Measurements from ENCODE around the gene RNF208.
"Not testable (repeated sequence)": the region's sequence is repeated elsewhere in the genome, so short reads cannot be mapped to it uniquely, and the experiment has no call there.

- TF ChIP-seq, protein P1, sequence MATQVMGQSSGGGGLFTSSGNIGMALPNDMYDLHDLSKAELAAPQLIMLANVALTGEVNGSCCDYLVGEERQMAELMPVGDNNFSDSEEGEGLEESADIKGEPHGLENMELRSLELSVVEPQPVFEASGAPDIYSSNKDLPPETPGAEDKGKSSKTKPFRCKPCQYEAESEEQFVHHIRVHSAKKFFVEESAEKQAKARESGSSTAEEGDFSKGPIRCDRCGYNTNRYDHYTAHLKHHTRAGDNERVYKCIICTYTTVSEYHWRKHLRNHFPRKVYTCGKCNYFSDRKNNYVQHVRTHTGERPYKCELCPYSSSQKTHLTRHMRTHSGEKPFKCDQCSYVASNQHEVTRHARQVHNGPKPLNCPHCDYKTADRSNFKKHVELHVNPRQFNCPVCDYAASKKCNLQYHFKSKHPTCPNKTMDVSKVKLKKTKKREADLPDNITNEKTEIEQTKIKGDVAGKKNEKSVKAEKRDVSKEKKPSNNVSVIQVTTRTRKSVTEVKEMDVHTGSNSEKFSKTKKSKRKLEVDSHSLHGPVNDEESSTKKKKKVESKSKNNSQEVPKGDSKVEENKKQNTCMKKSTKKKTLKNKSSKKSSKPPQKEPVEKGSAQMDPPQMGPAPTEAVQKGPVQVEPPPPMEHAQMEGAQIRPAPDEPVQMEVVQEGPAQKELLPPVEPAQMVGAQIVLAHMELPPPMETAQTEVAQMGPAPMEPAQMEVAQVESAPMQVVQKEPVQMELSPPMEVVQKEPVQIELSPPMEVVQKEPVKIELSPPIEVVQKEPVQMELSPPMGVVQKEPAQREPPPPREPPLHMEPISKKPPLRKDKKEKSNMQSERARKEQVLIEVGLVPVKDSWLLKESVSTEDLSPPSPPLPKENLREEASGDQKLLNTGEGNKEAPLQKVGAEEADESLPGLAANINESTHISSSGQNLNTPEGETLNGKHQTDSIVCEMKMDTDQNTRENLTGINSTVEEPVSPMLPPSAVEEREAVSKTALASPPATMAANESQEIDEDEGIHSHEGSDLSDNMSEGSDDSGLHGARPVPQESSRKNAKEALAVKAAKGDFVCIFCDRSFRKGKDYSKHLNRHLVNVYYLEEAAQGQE (IDR thresholded peaks at IDR 0.05; ENCODE audit: unreplicated experiment) = not testable (repeated sequence)
- not testable (repeated sequence) for TF ChIP-seq CTCF (conservative IDR thresholded peaks at IDR 0.05; ENCODE audit: low read depth in 2 of 2); CREB1 (CRISPR knock-in tag; IDR thresholded peaks at IDR 0.05; ENCODE audit: low read depth); ZNF114 (CRISPR knock-in tag; IDR thresholded peaks at IDR 0.05); EZH2 (IDR thresholded peaks at IDR 0.05; ENCODE audit: low read depth, unreplicated experiment); POLR2AphosphoS5 (IDR thresholded peaks at IDR 0.05; ENCODE audit: low read depth); EZH2phosphoT487 (IDR thresholded peaks at IDR 0.05; ENCODE audit: unreplicated experiment); JUNB (IDR thresholded peaks at IDR 0.05; ENCODE audit: unreplicated experiment)
- TF ChIP-seq, protein P2, sequence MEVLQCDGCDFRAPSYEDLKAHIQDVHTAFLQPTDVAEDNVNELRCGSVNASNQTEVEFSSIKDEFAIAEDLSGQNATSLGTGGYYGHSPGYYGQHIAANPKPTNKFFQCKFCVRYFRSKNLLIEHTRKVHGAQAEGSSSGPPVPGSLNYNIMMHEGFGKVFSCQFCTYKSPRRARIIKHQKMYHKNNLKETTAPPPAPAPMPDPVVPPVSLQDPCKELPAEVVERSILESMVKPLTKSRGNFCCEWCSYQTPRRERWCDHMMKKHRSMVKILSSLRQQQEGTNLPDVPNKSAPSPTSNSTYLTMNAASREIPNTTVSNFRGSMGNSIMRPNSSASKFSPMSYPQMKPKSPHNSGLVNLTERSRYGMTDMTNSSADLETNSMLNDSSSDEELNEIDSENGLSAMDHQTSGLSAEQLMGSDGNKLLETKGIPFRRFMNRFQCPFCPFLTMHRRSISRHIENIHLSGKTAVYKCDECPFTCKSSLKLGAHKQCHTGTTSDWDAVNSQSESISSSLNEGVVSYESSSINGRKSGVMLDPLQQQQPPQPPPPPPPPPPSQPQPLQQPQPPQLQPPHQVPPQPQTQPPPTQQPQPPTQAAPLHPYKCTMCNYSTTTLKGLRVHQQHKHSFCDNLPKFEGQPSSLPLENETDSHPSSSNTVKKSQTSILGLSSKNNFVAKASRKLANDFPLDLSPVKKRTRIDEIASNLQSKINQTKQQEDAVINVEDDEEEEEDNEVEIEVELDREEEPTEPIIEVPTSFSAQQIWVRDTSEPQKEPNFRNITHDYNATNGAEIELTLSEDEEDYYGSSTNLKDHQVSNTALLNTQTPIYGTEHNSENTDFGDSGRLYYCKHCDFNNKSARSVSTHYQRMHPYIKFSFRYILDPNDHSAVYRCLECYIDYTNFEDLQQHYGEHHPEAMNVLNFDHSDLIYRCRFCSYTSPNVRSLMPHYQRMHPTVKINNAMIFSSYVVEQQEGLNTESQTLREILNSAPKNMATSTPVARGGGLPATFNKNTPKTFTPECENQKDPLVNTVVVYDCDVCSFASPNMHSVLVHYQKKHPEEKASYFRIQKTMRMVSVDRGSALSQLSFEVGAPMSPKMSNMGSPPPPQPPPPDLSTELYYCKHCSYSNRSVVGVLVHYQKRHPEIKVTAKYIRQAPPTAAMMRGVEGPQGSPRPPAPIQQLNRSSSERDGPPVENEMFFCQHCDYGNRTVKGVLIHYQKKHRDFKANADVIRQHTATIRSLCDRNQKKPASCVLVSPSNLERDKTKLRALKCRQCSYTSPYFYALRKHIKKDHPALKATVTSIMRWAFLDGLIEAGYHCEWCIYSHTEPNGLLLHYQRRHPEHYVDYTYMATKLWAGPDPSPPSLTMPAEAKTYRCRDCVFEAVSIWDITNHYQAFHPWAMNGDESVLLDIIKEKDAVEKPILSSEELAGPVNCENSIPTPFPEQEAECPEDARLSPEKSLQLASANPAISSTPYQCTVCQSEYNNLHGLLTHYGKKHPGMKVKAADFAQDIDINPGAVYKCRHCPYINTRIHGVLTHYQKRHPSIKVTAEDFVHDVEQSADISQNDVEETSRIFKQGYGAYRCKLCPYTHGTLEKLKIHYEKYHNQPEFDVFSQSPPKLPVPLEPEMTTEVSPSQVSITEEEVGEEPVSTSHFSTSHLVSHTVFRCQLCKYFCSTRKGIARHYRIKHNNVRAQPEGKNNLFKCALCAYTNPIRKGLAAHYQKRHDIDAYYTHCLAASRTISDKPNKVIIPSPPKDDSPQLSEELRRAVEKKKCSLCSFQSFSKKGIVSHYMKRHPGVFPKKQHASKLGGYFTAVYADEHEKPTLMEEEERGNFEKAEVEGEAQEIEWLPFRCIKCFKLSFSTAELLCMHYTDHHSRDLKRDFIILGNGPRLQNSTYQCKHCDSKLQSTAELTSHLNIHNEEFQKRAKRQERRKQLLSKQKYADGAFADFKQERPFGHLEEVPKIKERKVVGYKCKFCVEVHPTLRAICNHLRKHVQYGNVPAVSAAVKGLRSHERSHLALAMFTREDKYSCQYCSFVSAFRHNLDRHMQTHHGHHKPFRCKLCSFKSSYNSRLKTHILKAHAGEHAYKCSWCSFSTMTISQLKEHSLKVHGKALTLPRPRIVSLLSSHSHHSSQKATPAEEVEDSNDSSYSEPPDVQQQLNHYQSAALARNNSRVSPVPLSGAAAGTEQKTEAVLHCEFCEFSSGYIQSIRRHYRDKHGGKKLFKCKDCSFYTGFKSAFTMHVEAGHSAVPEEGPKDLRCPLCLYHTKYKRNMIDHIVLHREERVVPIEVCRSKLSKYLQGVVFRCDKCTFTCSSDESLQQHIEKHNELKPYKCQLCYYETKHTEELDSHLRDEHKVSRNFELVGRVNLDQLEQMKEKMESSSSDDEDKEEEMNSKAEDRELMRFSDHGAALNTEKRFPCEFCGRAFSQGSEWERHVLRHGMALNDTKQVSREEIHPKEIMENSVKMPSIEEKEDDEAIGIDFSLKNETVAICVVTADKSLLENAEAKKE (CRISPR knock-in tag; IDR thresholded peaks at IDR 0.05) = not testable (repeated sequence)
Measured at GRCh38 chr9:137239541-137240200, 17.6 kb upstream of the RNF208 start.

All from GM23338 (cell line).